T1000 (cell line): ENCODE data around the gene DENND1C.
"Not testable (repeated sequence)": the region's sequence is repeated elsewhere in the genome, so short reads cannot be mapped to it uniquely, and the experiment has no call there.

Source experiments
- DNase-seq: peaks from one replicate; lab custom pipeline; 2025; ENCODE audit warnings: mixed read lengths; lab: John Stamatoyannopoulos, UW

The DENND1C gene

GRCh38 chr19:6508028-6508771 lies 26.6 kb upstream of the DENND1C start:
- DNase-seq: not testable (repeated sequence)

GRCh38 chr19:6503407-6504201 lies 22.0 kb upstream of the DENND1C start:
- no peak for DNase-seq

GRCh38 chr19:6501740-6502648 lies 20.4 kb upstream of the DENND1C start, which contains the start of gene TUBB4A:
Gene TUBB4A (minus strand): TSS chr19:6502309. CDS start chr19:6502212, 97 bp downstream.
- DNase-seq: no peak

GRCh38 chr19:6500837-6501739 lies 19.5 kb upstream of the DENND1C start:
- DNase-seq: no peak

- DNase-seq: no peak
These were observed 17.6 kb upstream of the DENND1C start for GRCh38 chr19:6499052-6499790.

GRCh38 chr19:6498294-6499036 lies 16.9 kb upstream of the DENND1C start:
- no peak for DNase-seq

GRCh38 chr19:6495947-6496346 lies 14.4 kb upstream of the DENND1C start:
- no peak for DNase-seq

- DNase-seq: no peak
These were observed 12.9 kb upstream of the DENND1C start for GRCh38 chr19:6494438-6495036.

GRCh38 chr19:6491802-6492592 lies 10.4 kb upstream of the DENND1C start:
- no peak for DNase-seq

GRCh38 chr19:6490134-6490533 lies 8.5 kb upstream of the DENND1C start:
- no peak for DNase-seq

- DNase-seq: no peak
These were observed 7.9 kb upstream of the DENND1C start for GRCh38 chr19:6489278-6490061.

- no peak for DNase-seq
These were observed 3.2 kb upstream of the DENND1C start for GRCh38 chr19:6484831-6485230.

- no peak for DNase-seq
These were observed 2.6 kb upstream of the DENND1C start for GRCh38 chr19:6484230-6484629.

- DNase-seq: no peak
These were observed 1.6 kb upstream of the DENND1C start for GRCh38 chr19:6483235-6483634.

GRCh38 chr19:6482343-6482686 lies 728 bp upstream of the DENND1C start:
- DNase-seq: no peak

- no peak for DNase-seq
These were observed 655 bp downstream of the DENND1C start for GRCh38 chr19:6480848-6481415.

GRCh38 chr19:6479836-6480398 lies 1.7 kb downstream of the DENND1C start:
- no peak for DNase-seq
